Stimulated activated CD8-positive, alpha-beta memory T cell treated with anti-CD3 and anti-CD28 coated beads, Interleukin-4, amount 100 ng/mL, for 48 hours (primary cell): ENCODE results near the gene NKX3-2.

Source experiments
- DNase-seq: peaks from one replicate; pipeline ENCODE4 v3.0.0-alpha.2; 2020

Gene NKX3-2

DNA sequence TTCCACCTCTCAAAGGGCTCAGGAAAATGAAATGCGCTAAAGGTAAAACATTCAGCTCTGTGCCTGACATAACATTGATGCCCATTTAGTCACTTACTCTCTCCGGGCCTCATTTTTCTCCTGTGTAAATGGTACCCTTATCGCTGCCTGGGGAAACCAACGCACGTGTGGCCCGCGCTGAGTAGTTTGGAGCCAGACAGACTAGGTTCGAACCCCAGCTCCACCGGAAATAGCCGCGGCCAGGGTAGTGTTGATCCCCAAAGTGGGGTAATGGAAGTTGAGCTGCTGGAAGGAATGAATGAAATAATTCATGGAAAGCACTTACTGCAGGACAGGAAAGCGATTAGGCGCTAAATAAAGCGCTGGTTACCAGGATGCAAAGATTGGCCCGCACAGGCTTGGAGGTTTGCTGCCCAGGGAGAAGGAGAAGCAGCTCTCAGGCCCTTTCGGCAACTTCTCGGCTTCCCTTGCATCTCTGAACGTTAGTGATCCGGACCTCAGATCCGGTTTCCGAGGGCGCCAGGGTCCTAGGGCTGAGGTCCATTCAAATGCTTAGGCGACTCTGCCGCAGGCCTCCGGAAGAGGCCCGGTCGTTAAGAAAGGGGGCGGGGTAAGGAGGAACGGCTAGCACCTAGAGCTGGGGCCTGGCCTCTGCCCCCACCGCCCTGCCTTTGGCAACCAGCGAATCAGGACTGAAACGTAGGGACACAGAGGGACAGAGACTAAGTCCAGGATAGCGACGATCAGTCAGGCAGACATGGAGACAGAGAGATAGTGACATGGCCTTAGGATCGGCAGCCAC lies 13.3 kb downstream of the NKX3-2 start:
- DNase-seq, result peak; percentile 22

DNA sequence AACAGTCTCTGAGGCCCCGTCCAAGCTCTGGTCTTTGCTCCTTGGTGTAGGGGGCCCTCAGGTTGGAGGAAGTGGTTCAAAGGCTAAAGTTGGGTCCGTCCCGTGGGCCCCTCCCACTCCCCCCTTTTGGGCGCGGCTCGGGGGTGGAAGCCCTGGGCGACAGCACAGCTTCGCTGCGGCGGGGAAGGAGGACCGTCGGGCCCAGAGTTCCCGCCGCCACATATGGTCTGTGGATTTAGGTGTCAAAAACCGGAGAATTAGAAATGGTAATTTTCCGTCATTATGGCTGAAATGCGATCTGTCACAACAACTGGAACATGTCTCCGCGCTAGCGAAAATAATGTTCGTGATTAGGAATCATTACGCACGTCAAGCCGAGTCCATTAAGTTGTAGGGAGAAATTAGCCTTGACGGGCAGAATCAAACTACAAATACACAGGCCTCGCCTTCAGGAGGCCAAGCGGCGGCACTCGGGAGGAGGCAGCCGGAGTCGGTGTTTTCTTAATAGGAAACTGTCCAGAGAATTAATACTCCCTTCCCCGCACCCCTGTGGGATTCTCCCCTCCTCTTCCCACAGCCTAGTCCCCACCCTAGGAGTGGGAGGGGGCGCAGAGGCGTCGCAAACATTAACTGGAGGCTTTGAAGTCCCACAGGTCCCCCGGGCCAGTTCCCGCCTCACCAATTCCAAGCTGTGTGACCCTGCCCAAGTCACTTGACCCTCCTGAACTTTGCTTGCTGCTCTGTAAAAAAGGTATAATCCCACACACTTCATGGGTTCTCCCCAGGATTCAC lies 15.0 kb downstream of the NKX3-2 start:
- DNase-seq, result peak; percentile 21

- DNase-seq, result no peak
Observed at GRCh38 chr4:13528821-13529127, 15.5 kb downstream of the NKX3-2 start.

GRCh38 chr4:13527981-13528820 lies 16.1 kb downstream of the NKX3-2 start:
- DNase-seq, result peak; percentile 43

GRCh38 chr4:13527192-13527980 lies 16.9 kb downstream of the NKX3-2 start:
- peak; percentile 22 for DNase-seq

DNA sequence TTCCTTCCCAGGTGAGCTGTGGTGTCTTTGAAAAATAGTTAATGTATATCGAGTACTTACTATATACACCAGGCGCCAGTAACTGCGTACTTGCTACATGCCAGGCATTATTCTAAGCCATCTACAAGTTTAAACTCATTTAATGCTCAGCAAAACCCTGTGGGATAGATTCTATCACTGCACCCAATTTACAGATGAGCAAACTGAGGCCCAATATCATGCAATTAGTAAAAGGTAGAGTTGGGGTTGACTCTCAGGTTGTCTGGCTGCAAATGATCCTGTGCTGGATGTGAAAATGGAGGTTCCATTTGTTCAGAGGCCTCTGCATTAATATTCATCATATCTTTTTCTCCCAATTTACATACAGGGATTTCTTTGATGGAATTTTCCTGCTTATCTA lies 17.6 kb downstream of the NKX3-2 start:
- DNase-seq, result no peak

- DNase-seq, result no peak
Observed at GRCh38 chr4:13525606-13526281, 18.6 kb downstream of the NKX3-2 start.

- DNase-seq, result peak; percentile 22
Observed at GRCh38 chr4:13524504-13525243, 19.6 kb downstream of the NKX3-2 start.

- DNase-seq, result peak; percentile 22
Observed at GRCh38 chr4:13523591-13524503, 20.5 kb downstream of the NKX3-2 start.

DNA sequence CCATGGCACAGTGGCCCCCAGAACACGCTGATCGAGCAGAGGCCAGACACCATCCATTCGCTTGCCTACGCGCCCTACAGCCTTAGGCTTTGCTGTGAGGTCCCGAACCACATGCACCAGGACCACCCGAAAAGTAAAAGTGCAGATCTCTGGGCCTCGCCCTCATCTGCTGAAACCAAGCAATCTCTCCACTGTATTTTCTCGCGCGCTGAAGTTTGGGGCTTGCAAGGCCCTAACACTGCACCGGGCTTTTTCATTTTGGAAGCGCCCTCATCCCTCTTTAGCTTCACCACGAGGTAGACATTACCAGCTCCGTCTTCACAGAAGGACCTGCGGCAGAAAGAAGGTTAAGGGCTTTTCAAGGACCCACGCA lies 21.2 kb downstream of the NKX3-2 start:
- no peak for DNase-seq

GRCh38 chr4:13522282-13523104 lies 21.8 kb downstream of the NKX3-2 start:
- peak; percentile 34 for DNase-seq

- no peak for DNase-seq
Observed at GRCh38 chr4:13521047-13521446, 23.3 kb downstream of the NKX3-2 start.

DNA sequence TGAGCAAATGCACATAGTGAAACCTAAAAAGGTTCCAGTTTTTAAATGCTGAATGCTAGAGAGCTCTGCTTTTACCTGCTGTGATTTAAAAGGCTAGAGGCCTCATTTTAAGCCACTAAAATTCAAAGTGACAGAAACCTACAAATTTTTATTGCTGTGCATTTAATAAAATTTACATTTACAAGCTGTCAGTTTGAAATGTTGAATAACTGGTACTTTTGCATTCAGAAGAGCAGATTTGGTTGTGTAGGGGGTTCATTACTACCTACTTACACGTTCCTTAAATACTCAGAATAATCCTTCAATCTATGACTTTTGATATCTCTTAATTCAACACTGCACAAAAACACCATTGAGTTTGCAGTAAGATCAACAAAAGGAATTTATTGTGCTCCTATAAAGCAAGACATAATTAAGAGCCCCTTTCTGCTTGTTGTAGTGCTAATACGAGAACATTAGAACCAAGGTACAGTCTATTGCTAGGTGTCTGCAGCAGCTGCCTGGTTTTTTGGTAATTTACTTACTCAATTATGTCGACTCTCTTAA lies 27.9 kb downstream of the NKX3-2 start:
- DNase-seq, result no peak

DNA sequence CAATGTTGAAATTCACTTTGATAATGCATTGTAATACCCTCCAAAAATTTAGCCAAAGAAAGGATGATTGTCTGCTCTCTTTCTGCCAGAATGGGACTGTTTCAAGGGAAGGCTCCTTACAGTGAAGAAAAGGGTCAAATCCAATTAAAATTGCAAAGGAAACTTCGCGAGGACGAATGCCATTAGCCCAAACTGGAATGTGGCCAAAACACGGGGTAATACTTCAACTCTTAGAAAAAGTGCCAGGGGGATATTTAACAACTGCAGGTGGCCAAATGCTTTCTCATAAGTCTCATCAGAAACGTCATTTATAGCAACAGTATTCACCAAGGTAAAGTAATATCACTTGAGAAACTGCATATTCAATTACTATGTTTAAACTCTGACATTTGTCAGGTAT lies 29.0 kb downstream of the NKX3-2 start:
- no peak for DNase-seq

DNA sequence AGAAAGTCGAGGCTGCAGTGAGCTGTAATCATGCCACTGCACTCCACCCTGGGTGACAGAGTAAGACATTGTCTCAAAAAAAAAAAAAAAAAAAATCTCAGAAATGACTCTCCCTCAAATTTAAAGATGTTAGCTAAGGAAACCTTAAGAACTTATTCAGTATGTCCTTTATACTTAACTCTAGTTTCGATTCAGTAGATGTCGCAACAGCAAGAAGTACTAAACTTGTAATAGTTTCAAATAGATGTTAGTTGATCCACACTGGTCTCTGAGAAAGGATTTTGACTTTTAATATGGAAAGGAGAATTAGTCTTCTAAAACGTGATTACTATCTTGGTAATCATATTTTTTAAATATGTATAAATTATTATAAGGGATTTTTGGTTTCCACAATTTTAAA lies 29.6 kb downstream of the NKX3-2 start:
- DNase-seq, result no peak

- no peak for DNase-seq
Observed at GRCh38 chr4:13511101-13511500, 33.2 kb downstream of the NKX3-2 start.

DNA sequence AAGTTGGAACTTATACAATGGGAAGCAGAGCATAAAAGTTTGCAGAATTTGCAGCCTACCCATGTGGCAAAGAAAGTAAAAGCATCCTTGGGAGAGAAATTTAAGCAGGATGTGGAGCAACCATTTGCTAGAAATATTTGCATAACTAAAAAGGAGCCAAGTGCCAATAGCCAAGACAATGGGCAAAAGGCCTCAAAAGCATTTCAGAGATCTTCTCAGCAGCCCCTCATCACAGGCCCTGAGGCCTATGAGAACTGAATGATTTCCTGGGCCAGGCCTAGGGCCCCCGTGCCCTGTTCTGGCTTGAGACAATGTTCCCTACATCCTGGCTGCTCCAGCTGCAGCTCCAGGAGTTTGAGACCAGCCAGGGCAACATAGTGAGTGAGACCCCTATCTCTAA lies 34.9 kb downstream of the NKX3-2 start:
- DNase-seq, result no peak

DNA sequence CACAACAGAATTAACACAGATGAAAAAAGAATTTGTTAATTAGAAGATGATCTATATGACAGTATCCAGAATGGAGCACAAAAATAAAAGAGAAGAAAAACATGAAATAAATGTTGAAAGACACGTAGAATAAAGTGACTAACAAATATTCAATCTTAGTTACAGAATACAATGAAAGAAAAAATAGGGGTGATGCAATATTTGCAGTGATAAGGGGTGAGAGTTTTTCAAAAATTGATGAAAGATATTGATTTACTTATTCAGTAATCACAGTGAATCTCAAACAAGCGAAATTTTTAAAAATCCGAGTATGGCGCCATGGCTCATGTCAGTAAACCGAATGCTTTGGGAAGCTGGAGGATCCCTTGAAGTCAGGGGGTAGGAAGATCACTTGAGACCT lies 39.9 kb downstream of the NKX3-2 start:
- no peak for DNase-seq

GRCh38 chr4:13498469-13498868 lies 45.8 kb downstream of the NKX3-2 start:
- DNase-seq, result no peak
